Heart right ventricle (tissue), 16 donors: ENCODE measurements around the gene LARP6. TPM values are rescaled to one million over a fixed set of nuclear protein-coding genes. Genes with fewer than 3 reads are reported as not detected.

ENCODE experiments used
- ATAC-seq, 8 donors: fragments of 200-7000 bp; cut with Tn5 transposase; one replicate each; pipeline ENCODE4 v1.9.1; 2020; ENCODE audit warnings: mild to moderate bottlenecking in 8 of 8, moderate library complexity in 8 of 8, moderate number of reproducible peaks in 1 of 8
- DNase-seq, 2 donors: peaks; one replicate each; pipeline ENCODE4 v3.0.0-alpha.2; 2020
- H3K27ac ChIP-seq, 10 donors: fragments of 200-600 bp; sonication (generic) in 2 of 10; one replicate each; pipeline versions ENCODE4 v1.5.0 to v1.8.0; 2020 to 2022; ENCODE audit warnings: mild to moderate bottlenecking in 3 of 10
- H3K27me3 ChIP-seq, 7 donors: fragments of 200-600 bp; one replicate each; pipeline ENCODE4 v1.8.0; 2021 to 2022; ENCODE audit warnings: mild to moderate bottlenecking in 2 of 7
- H3K36me3 ChIP-seq, 9 donors: fragments of 200-600 bp; sonication (generic) in 1 of 9; one replicate each; pipeline versions ENCODE4 v1.5.0 to v1.8.0; 2020 to 2022; ENCODE audit warnings: mild to moderate bottlenecking in 2 of 9
- H3K4me1 ChIP-seq, 9 donors: fragments of 200-600 bp; sonication (generic) in 1 of 9; one replicate each; pipeline versions ENCODE4 v1.5.0 to v1.8.0; 2020 to 2022; ENCODE audit warnings: mild to moderate bottlenecking in 4 of 9
- H3K4me3 ChIP-seq, 10 donors: fragments of 200-600 bp; sonication (generic) in 2 of 10; one replicate each; pipeline versions ENCODE4 v1.5.0 to v1.8.0; 2020 to 2022; ENCODE audit warnings: mild to moderate bottlenecking in 7 of 10, moderate library complexity in 2 of 10
- H3K9me3 ChIP-seq, 11 donors: fragments of 200-600 bp in 10 of 11; sonication (generic) in 2 of 11; one replicate each; pipeline versions ENCODE4 v1.5.0 to v1.8.0; 2013 to 2022; ENCODE audit warnings: mild to moderate bottlenecking in 2 of 11, control low read depth in 1 of 11, moderate library complexity in 1 of 11
- CTCF ChIP-seq, 9 donors: fragments of 200-600 bp; sonication (generic) in 2 of 9; IDR thresholded peaks; one replicate each; pipeline versions ENCODE4 v1.5.0 to v1.8.0; 2021 to 2022; ENCODE audit warnings: antibody characterized with exemption in 9 of 9, mild to moderate bottlenecking in 5 of 9, moderate library complexity in 1 of 9
- WGBS, 2 donors: extraction: QIAGEN DNeasy Blood & Tissue Kit; methylation state at CpG; one replicate each; pipeline ENCODE4 v1.1.7; 2013; ENCODE audit warnings: inconsistent platforms in 1 of 2; 5-methylcytosine and 5-hydroxymethylcytosine counted together
- intact Hi-C, 10 donors: fragments of 100-400 bp; cut with DNase I; formaldehyde crosslinking; loops; one replicate each; pipeline versions ENCODE4 v1.11.1 to v1.14.2; 2022
- polyA plus RNA-seq, 2 donors: library from polyadenylated mRNA; stranded (reverse); fragments of 200-250 nt; gene quantifications; one replicate each; pipeline ENCODE4 v1.2.3, GENCODE V29; 2013
- total RNA-seq, 10 donors: library from RNA; stranded (reverse); fragmentation: NEBNext Ultra II Directional in 3 of 10; extraction: Animal tissue kit (Norgen Biotek cat#: 25700) in 3 of 10; gene quantifications; one replicate each; pipeline versions ENCODE4 v1.2.1 to v1.2.4, GENCODE V29; 2021 to 2023
- donor health status: Arrhythmogenic right ventricular cardiomyopathy.
- donor health status: ischemic (EF 13 %, LVEDD 7.1; RV severe dilation, severe dysfunction).
- donor health status: healthy with polysubstance abuse.
- donor health status: DM: no; HTN: yes; CAD: no.
- donor health status: DM: no; HTN: no; CAD: no.
- donor health status: ischemic (EF 25% LVEDD 6.9; RV normal size, moderate dysfunction).
- donor health status: ischemic (EF 25% LVEDD 5.7; RV mildly dilated, moderate dysfunction).
- donor health status: healthy.
- donor health status: DM: yes; HTN: yes; CAD: no.
- donor health status: Ischemic cardiomyopathy.
- donor health status: ischemic (EF 35%, LVEDD 5.7; RV mildly dilated, moderate dysfunction).
- donor health status: nonischemic (EF 11% LVEDD 7.7; RV severe dilation, severe dysfunction).
- donor health status: DM: yes; HTN: yes; CAD: no.
- donor health status: PGD.
- donor health status: ischemic (EF 29% LVEDD 5.4; RV normal size, mild dysfunction).
- donor health status: nonischemic (EF 23%, LVEDD 6.1; RV moderate dilation, normal function).

Gene LARP6
- total and polyA plus RNA-seq, 12 donors: 22.8 to 86.2 (median 38.9) TPM

- Histone ChIP-seq H3K36me3 (peaks cover 0 to 64% (median 15%) of the 10 kb centered on the region in 9 donors), H3K4me3 (no peak overlapping the region), H3K9me3 (no peaks in the 10 kb centered on the region), H3K27ac (peak overlapping the region in 9 of 10 donors; percentile 17 to 86 (median 70)), H3K4me1 (peaks cover 0 to 49% (median 33%) of the 10 kb centered on the region in 9 donors), H3K27me3 (no peaks in the 10 kb centered on the region)
- intact Hi-C loops: loop anchor here in 1 of 10 donors (5.0 kb wide), 1 partner anchor 32 kb away; no protein-coding TSS in a partner anchor
- no peak for TF ChIP-seq CTCF (IDR thresholded peaks at IDR 0.05)
- DNase-seq (no peak), ATAC-seq (no peak)
- WGBS, 2 donors: 73 to 75% methylated on average over 2 of the region's 2 CpGs
These were observed 19.0 kb downstream of the LARP6 start for GRCh38 chr15:70834999-70835398.

GRCh38 chr15:70833861-70834765, 19.8 kb downstream of the LARP6 start:
- no peaks in the 10 kb centered on the region for H3K9me3 ChIP-seq
- H3K27me3 ChIP-seq: no peaks in the 10 kb centered on the region
- no peak for TF ChIP-seq CTCF (IDR thresholded peaks at IDR 0.05)
- intact Hi-C loops: loop anchor here in 1 of 10 donors (5.0 kb wide), 1 partner anchor 33 kb away; no protein-coding TSS in a partner anchor
- H3K4me1 ChIP-seq: peaks cover 0 to 57% (median 41%) of the 10 kb centered on the region in 9 donors
- no peak for ATAC-seq
- 66 to 68% methylated on average over 9 of the region's 9 CpGs for WGBS, 2 donors
- no peak overlapping the region for H3K4me3 ChIP-seq
- H3K27ac ChIP-seq: peak overlapping the region in 8 of 10 donors; percentile 11 to 86 (median 70)
- no peak for DNase-seq
- H3K36me3 ChIP-seq: peaks cover 0 to 64% (median 15%) of the 10 kb centered on the region in 9 donors

- Histone ChIP-seq H3K27me3 (no peaks in the 10 kb centered on the region), H3K4me3 (no peak overlapping the region), H3K36me3 (peaks cover 0 to 64% (median 15%) of the 10 kb centered on the region in 9 donors), H3K4me1 (peaks cover 0 to 57% (median 43%) of the 10 kb centered on the region in 9 donors), H3K9me3 (no peaks in the 10 kb centered on the region), H3K27ac (peak overlapping the region in 3 of 10 donors; percentile 61 to 86 (median 75))
- intact Hi-C loops: loop anchor here in 1 of 10 donors (5.0 kb wide), 1 partner anchor 34 kb away; no protein-coding TSS in a partner anchor
- TF ChIP-seq CTCF (IDR thresholded peaks at IDR 0.05): no peak
- ATAC-seq (no peak), DNase-seq (no peak)
- 92% methylated on average over 3 of the region's 3 CpGs for WGBS, 2 donors
These were observed 20.5 kb downstream of the LARP6 start for GRCh38 chr15:70833422-70833821.

GRCh38 chr15:70832176-70832575, 21.8 kb downstream of the LARP6 start:
- Histone ChIP-seq H3K27me3 (no peaks in the 10 kb centered on the region), H3K9me3 (no peaks in the 10 kb centered on the region), H3K36me3 (peaks cover 0 to 64% (median 15%) of the 10 kb centered on the region in 9 donors), H3K4me3 (no peak overlapping the region), H3K4me1 (peaks cover 0 to 55% (median 43%) of the 10 kb centered on the region in 9 donors), H3K27ac (no peak overlapping the region)
- TF ChIP-seq CTCF (IDR thresholded peaks at IDR 0.05): no peak
- ATAC-seq: no peak
- 96% methylated on average over 20 of the region's 20 CpGs for WGBS, 2 donors
- intact Hi-C loops: loop anchor here in 1 of 10 donors (5.0 kb wide), 1 partner anchor 35 kb away; no protein-coding TSS in a partner anchor
- DNase-seq: no peak
